Hepatocyte (in vitro differentiated cells): Measurements from ENCODE around the gene SLC9B1.

Experiments used
- EZH2 ChIP-seq: fragments of 200-600 bp; sonication (generic); IDR thresholded peaks from 2 replicates; pipeline ENCODE4 v1.6.1; 2016; ENCODE audit warnings: antibody characterized with exemption, mild to moderate bottlenecking, borderline replicate concordance
- TF ChIP-seq, protein P1 (sequence below): fragments of 200-600 bp; sonication (generic); IDR thresholded peaks from 2 replicates; pipeline ENCODE4 v1.5.1; 2016; ENCODE audit warnings: antibody characterized with exemption, mild to moderate bottlenecking; ENCODE audit not compliant: poor library complexity

DNA sequence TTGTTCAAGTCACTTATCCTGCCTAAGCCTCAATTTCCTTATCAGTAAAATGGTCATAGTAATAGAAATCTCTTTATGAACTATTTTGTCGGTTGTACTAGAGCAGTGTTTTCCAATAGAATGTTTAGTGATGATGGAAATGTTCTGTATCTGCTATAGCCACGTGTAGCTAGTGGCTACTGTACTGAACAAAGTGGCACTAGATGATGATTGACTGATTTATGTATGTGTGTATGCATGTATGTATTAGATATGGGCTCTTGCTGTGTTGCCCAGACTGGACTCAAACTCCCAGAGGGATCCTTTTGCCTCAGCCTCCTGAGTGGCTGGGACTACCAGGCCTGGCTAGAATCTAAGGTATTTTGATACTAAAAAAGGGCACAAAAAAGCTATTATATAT is 24.7 kb upstream of the SLC9B1 start:
- TF ChIP-seq, protein P1, sequence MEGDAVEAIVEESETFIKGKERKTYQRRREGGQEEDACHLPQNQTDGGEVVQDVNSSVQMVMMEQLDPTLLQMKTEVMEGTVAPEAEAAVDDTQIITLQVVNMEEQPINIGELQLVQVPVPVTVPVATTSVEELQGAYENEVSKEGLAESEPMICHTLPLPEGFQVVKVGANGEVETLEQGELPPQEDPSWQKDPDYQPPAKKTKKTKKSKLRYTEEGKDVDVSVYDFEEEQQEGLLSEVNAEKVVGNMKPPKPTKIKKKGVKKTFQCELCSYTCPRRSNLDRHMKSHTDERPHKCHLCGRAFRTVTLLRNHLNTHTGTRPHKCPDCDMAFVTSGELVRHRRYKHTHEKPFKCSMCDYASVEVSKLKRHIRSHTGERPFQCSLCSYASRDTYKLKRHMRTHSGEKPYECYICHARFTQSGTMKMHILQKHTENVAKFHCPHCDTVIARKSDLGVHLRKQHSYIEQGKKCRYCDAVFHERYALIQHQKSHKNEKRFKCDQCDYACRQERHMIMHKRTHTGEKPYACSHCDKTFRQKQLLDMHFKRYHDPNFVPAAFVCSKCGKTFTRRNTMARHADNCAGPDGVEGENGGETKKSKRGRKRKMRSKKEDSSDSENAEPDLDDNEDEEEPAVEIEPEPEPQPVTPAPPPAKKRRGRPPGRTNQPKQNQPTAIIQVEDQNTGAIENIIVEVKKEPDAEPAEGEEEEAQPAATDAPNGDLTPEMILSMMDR = no peak
- no peak for TF ChIP-seq EZH2
